Medulla oblongata (tissue), 1 donor: ENCODE measurements around the gene MMP11.

ENCODE experiments used
- DNase-seq: peaks from one replicate; pipeline ENCODE4 v3.0.0-alpha.2; 2015; ENCODE audit errors: extremely low spot score

MMP11 gene, protein sequence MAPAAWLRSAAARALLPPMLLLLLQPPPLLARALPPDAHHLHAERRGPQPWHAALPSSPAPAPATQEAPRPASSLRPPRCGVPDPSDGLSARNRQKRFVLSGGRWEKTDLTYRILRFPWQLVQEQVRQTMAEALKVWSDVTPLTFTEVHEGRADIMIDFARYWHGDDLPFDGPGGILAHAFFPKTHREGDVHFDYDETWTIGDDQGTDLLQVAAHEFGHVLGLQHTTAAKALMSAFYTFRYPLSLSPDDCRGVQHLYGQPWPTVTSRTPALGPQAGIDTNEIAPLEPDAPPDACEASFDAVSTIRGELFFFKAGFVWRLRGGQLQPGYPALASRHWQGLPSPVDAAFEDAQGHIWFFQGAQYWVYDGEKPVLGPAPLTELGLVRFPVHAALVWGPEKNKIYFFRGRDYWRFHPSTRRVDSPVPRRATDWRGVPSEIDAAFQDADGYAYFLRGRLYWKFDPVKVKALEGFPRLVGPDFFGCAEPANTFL

DNA sequence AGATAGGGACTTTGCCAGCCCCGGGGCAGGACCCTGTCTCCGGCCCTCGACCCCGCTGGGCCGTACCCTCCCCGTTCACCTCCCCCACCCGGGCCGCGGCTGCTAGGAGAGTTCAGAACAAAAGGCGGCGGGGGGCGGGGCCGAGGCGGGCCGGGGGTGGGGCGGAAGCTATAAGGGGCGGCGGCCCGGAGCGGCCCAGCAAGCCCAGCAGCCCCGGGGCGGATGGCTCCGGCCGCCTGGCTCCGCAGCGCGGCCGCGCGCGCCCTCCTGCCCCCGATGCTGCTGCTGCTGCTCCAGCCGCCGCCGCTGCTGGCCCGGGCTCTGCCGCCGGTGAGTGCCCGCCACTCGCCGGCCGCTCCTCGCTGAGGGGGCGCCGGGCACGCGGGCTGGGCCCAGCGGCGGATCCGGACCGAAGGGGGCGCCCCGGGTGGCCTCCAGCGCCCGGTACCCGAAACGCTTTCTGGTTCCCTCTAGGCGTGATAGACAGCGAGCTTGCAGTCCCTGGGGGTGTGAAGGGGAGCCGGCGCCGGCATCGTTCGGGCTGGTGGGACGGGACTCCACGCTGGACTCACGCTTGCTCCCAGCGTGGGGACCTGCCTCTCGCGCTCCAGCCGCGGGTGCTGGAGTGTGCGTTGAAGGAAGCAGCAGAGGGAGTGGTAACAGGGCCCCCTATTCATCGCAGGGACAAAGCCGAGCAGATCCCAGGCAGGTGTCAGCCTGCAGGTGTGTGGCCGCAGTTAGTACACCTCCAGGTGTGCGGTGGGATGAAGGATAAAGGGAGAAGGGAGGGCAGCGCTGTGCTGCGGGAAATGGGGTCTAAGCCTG is at the start of gene MMP11:
MMP11 (plus strand) TSS at position 201 of the 825 bp plus-strand sequence; CDS start at position 223, 22 bp downstream.
- no peak for DNase-seq

GRCh38 chr22:23728108-23728507 is 44.5 kb upstream of the MMP11 start:
- peak; percentile 58 for DNase-seq

DNA sequence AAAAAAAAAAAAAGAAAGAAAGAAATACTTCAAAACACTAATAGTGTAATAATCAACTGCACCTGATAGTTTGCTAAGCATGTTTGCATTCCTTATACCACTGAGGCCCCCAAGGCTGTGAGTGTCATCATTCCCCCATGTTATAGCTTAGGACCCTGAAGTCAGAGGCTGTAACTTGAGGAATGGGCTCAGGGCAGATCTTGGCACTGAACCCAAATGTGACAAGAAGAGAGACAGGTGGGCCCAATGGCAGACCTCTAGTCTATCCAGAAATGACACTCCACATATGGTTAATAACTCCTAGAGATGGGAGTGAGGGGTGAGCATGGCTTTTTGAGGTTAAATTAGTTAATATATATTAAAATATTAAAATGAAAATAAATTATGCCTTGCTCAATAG is 35.0 kb upstream of the MMP11 start:
- DNase-seq = no peak

DNA sequence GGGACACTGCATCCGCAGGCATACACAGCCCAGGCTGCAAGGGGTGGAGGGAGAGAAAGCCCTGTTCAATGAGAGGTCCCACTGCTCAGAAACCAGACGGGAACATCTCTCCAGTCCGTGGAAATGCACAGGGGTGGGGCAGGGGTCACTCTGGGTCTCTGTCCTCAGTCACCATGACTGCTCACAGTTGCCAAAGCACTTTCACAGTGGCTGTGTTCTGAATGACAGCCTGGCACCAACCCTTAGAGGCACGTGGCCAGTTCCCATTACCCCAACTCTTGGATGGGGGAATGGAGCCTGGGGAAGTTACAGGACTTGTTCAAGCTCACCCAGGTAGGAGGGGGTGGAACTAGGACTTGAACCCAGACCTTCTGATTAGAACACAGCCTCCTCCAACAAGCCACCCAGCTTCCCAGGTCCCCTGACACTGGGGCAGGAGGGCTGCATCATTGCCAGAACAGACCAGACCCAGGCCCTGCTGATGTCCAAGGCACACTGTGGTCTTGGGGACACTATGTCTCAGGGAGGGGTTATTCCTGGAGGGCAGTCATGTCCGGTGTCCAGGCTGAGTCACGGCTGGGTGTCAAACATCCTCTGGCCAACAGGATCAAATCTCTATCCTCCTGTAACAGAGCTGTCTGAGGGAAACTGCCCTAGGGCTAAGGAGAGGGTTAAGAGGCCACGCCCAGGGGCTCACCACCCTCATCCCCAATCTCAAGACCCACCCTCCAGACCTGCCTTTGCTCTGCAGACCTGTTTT is 30.0 kb upstream of the MMP11 start:
- no peak for DNase-seq

- DNase-seq = no peak
Observed at GRCh38 chr22:23743303-23743705, 29.3 kb upstream of the MMP11 start.

GRCh38 chr22:23744001-23744400 is 28.6 kb upstream of the MMP11 start:
- no peak for DNase-seq

DNA sequence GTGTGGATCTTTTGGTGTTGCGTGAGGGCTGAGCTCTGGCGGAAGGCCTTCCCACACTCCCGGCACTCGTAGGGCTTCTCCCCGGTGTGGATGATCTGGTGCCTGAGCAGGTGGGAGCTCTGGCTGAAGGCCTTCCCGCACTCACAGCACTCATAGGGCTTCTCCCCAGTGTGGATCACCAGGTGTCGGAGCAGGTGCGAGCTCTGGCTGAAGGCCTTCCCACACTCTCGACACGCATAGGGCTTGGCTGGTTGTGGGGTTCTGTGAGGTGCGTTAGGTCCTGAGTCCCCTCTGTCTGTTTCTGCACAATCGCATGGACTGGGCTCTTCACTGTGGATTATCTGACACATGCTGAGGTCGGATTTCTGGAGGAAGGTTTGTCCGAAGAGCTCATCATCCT is 28.2 kb upstream of the MMP11 start:
- DNase-seq = no peak

GRCh38 chr22:23745791-23746190 is 26.9 kb upstream of the MMP11 start:
- no peak for DNase-seq

DNA sequence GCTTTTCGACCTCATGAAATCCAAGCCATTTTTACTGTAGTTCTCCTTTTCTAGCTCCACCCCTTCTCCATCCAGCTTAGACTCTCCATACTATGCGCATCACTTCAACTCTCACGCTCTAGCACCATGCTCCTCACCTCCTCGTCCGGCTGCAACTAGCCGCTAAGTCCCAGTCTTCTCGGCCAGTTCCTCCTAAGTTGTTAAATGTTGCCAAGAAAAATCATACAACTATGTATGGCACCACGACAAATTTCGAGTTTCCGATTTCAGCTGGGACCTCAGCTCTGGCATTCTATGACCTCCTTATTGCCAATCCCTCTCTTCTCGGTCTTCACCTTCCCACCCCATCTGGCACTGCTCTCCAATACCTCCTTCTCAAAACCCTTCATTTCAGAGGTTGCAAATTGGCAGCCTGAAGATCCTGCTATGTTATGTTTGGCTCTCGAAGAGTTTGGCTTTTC is 22.8 kb upstream of the MMP11 start:
- DNase-seq = no peak

DNA sequence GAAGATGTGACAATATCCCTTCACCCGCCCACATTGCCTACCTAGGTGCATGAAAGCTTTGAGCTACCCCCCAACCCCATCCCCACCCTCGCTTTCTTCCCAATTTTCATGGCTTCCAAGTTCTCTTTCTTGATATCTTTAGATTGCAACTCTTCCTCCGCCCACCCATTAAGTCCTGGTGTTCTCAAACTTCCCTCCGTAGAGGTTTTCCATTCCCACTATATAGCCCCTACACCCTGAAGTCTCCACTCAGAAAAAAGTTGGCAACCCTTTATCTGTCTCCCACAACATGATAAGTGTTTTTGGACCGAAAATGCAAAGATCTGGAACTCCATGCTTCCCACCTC is 22.3 kb upstream of the MMP11 start:
- no peak for DNase-seq

DNA sequence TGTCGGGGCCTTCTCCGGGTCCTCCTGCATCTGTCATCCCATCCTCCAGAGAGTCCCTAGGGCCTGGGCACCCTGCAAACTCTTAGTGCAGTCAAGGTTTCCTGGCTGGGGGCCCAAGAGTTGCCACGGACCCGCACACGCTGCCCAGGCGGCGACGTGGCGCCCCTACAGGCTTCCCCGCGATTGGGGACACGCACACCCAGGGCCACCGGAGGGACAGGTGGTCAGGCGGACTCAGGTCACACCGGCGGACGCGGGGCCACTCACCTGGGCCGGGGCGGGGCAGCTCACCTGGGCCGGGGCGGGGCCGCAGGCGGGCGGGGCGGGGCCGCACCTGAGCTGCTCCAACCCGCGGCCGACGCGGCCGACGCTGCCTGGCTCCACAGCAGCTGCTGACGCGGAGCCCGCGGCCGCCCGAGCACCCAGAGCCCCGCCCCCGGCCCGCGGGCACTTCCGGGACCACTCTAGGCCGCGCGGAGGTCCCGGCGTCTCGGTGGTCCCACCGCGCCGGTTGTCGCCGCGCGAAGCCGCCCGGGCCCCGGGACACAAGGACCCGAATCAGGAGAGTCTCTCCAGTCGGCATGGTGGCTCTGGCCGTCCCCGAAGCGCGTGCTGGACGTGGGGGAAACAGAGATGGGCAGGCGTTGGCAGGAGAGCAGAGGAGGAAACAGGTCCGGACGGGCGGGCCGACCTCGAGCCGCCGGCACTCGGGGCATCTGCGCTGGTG is 21.8 kb upstream of the MMP11 start, which contains the start of gene ZNF70:
ZNF70 (minus strand) TSS at position 399 of the 727 bp plus-strand sequence. CDS start 5,972 bp downstream, outside the sequence.
- DNase-seq = peak; percentile 86

- no peak for DNase-seq
Observed at GRCh38 chr22:23751441-23751996, 21.1 kb upstream of the MMP11 start.

GRCh38 chr22:23752090-23752691 is 20.5 kb upstream of the MMP11 start:
- no peak for DNase-seq

- DNase-seq = no peak
Observed at GRCh38 chr22:23752750-23753149, 19.9 kb upstream of the MMP11 start.

- no peak for DNase-seq
Observed at GRCh38 chr22:23753385-23753784, 19.3 kb upstream of the MMP11 start.

DNA sequence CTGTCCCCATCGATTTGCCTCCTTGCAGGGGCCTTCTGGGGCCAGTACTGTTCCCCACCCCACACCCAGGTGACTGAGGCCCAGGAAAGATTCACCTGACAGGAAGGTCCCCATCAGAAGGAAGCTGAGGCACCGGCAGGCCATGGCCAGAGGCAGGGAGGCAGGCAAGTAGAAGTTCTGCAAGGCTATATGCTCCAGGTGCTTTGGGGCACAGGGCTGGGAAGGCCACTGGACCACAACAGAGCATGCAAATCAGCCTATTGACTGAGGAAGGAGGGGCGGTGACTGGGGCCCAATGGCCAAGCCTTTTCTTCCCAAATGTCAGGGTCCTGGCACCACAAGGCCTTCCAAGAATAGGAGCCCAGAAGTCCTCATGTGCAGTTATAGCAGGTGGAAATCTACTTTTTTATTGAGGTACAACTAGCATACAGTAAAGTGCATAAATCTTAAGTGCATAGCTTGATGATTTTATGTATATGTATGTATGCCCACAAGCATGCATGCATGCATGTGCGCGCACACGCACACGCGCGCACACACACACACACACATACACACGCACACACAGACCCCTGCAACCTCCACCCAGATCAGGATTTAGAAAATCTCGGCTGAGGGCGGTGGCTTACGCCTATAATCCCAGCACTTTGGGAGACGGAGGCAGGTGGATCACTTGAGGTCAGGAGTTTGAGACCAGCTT is 18.3 kb upstream of the MMP11 start, which contains the start of gene VPREB3:
VPREB3 (minus strand) TSS at position 206 of the 700 bp plus-strand sequence; CDS start at position 144, 62 bp downstream.
- DNase-seq = no peak

DNA sequence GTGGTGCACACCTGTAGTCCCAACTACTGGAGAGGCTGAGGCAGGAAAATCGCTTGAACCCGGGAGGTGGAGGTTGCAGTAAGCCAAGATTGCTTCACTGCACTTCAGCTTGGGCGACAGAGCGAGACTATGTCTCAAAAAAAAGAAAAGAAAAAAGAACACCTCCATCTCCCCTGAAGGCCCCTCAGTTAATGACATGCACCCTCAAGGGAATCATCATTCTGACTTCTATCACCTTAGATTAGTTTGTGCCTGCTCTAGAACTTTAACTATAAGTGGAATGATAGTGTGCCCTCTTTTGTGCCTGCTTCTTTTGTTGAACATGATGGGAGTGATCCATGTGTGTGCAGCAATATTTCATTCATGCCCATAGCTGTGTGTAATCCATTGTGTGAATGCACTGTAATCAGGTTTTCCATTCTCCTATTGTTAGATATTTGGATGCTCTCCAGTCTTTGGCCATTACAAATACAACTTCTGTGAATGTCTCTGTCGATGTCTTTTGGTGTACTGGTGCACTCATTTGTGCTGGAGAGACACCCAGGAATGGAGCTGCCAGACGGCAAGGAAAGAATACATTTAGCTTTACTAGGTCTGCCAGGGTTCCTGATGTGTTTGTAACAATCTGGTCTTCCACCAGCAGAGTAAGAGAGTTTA is 17.5 kb upstream of the MMP11 start:
- DNase-seq = peak; percentile 78

GRCh38 chr22:23755711-23756110 is 16.9 kb upstream of the MMP11 start:
- no peak for DNase-seq

DNA sequence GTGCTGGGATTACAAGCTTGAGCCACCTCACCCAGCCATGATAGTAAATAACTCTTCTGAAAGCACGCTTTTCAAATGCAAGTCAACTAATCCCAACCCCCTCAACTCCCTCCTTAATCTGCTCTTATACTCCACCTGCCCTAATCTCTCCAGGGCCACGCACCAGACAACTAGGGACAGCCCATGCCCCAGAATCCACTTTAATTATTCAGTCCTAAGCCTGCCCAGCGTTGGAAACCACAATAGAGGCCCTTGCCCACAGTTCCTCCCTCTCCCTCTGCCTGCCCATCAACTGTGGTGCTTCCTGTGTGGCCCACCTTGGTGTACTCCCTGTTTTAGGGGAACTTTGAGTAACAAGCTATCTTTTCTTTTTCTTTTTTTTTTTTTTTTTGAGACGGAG is 15.8 kb upstream of the MMP11 start:
- no peak for DNase-seq
